PC-3 (cell line): ENCODE data around the gene PI4KA.
"Not testable (repeated sequence)": the region's sequence is repeated elsewhere in the genome, so short reads cannot be mapped to it uniquely, and the experiment has no call there.

Source experiments
- EZH2 ChIP-seq: fragments of 300-600 bp; sonication (generic); IDR thresholded peaks from one replicate; pipeline ENCODE4 v1.6.1; 2017; ENCODE audit warnings: antibody characterized with exemption, mild to moderate bottlenecking, low read length; ENCODE audit not compliant: unreplicated experiment
- EZH2phosphoT487 ChIP-seq: fragments of 300-600 bp; sonication (generic); IDR thresholded peaks from 2 replicates; pipeline ENCODE4 v1.6.1; 2018; ENCODE audit warnings: mild to moderate bottlenecking, antibody characterized with exemption, low read length, borderline replicate concordance
- TF ChIP-seq, protein P1 (sequence below): fragments of 300-600 bp; sonication (generic); conservative IDR thresholded peaks from 2 replicates; pipeline ENCODE4 v1.5.1; 2017; ENCODE audit warnings: antibody characterized with exemption, low read depth, mild to moderate bottlenecking, low read length

DNA sequence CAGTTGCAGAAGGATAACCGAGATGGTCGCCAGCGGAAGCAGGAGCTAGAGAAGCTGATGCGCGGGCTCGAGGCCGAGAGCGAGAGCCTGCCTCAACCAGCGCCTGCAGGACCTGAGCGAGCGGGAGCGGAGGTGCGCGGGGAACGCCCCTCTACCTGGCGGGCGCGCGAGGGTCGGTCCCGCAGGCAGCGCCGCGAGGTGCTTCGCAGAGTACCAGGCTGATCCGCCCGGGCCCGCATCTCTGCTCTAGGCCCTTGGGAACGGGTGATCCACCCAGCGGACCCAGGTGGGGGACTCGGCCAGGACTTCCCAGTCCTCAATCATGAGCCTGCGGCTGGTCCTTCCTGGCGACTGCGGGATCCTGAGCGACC, 156.5 kb downstream of the PI4KA start:
- not testable (repeated sequence) for TF ChIP-seq EZH2, EZH2phosphoT487
- TF ChIP-seq, protein P1, sequence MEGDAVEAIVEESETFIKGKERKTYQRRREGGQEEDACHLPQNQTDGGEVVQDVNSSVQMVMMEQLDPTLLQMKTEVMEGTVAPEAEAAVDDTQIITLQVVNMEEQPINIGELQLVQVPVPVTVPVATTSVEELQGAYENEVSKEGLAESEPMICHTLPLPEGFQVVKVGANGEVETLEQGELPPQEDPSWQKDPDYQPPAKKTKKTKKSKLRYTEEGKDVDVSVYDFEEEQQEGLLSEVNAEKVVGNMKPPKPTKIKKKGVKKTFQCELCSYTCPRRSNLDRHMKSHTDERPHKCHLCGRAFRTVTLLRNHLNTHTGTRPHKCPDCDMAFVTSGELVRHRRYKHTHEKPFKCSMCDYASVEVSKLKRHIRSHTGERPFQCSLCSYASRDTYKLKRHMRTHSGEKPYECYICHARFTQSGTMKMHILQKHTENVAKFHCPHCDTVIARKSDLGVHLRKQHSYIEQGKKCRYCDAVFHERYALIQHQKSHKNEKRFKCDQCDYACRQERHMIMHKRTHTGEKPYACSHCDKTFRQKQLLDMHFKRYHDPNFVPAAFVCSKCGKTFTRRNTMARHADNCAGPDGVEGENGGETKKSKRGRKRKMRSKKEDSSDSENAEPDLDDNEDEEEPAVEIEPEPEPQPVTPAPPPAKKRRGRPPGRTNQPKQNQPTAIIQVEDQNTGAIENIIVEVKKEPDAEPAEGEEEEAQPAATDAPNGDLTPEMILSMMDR, result not testable (repeated sequence)
